ENCODE data around the gene IGSF8.
"Not testable (repeated sequence)": the region's sequence is repeated elsewhere in the genome, so short reads cannot be mapped to it uniquely, and the experiment has no call there.

The IGSF8 gene

DNA sequence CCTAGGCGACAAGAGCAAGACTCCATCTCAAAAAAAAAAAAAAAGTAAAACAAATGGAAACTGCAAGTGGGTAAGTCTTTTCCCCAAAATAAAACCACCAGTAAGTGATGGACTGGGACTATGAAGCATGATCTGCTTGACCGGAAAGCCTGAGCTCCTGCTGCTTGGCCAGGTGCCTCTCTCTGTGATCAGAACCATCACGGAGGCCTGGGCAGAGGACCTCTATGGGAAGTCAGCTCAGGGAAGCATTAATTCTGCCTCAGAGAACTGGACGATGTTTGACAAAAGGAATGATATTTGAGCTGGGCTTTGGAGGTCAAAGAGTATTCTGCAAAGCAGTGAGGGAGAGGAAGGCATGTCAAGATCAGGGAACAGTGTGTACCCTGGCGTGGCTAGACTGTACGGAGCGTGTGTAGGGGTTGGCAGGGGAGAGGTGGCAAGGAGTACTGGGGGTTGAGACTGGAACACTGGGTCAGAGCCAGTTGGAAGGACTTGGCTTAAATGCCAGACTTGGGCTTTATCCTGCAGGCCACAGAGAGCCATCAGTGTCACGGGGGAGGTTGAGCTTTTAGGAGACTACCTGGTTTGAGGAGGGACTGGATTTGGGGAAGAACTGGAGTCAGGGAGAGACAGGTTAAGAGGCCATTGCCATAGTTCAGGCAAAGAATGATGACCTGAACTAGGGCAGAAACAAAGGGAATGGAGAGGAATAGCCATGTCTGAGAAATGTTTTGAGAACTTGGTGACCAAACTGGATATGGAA, 33.6 kb upstream of the IGSF8 start:
- in situ Hi-C loops (cut with MboI; ENCODE audit: low sequenced_read_pairs) = no loop called here
- Histone ChIP-seq H3K4me3 (no peak overlapping the region), H3K9me3 (no peaks in the 10 kb centered on the region), H3K4me1 (no peaks in the 10 kb centered on the region), H3K36me3 (replicated peaks) (no peaks in the 10 kb centered on the region), H3K27me3 (ENCODE audit: low read depth) (no peaks in the 10 kb centered on the region)
- DNase-seq (ENCODE audit: low spot score in 2 of 2) = no peak

DNA sequence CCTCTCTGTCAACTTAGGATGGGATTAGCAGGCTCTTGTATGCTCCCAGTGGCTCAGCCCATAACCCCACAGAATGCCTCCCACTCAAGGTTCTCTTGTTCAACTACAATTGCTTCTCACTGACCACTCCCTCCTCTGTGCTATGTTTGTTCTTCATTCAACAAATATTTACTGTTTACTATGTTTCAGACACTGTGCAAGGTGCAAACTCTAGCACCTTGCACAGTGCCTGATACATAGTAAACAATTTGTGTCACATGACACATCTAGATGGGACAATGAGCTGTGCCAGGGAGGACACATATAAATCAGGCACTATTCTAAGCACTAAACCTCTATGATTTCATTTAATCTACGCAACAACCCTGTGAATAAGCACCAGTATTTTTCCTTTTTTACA, 32.5 kb upstream of the IGSF8 start:
- in situ Hi-C loops (cut with MboI; ENCODE audit: low sequenced_read_pairs) = no loop called here
- no peaks in the 10 kb centered on the region for H3K9me3 ChIP-seq
- H3K4me1 ChIP-seq = no peaks in the 10 kb centered on the region
- no peaks in the 10 kb centered on the region for H3K27me3 ChIP-seq (ENCODE audit: low read depth)
- no peak overlapping the region for H3K4me3 ChIP-seq
- no peaks in the 10 kb centered on the region for H3K36me3 ChIP-seq (replicated peaks)
- no peak for DNase-seq (ENCODE audit: low spot score in 2 of 2)

DNA sequence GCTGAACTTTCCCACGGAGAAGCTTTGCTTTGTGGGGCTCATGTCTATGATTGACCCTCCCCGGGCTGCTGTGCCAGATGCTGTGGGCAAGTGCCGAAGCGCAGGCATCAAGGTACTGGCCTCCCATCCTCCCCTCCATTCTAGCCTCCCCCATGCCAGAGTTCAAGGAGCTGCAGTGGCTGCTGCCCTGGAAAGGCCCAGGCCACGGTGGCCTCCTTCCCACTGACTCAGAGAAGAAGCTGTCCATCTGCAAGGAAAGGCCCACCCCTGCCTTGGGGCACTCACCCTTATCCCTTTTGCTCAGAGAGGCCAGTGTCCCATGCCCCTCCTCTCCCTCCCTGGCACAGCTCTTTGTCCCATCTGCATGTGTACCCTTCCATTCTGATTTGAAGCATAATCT, 32.1 kb upstream of the IGSF8 start:
- in situ Hi-C loops (cut with MboI; ENCODE audit: low sequenced_read_pairs) = no loop called here
- no peak overlapping the region for H3K4me3 ChIP-seq
- H3K9me3 ChIP-seq = no peaks in the 10 kb centered on the region
- DNase-seq (ENCODE audit: low spot score in 2 of 2) = no peak
- H3K36me3 ChIP-seq (replicated peaks) = no peaks in the 10 kb centered on the region
- no peaks in the 10 kb centered on the region for H3K27me3 ChIP-seq (ENCODE audit: low read depth)
- H3K4me1 ChIP-seq = no peaks in the 10 kb centered on the region

DNA sequence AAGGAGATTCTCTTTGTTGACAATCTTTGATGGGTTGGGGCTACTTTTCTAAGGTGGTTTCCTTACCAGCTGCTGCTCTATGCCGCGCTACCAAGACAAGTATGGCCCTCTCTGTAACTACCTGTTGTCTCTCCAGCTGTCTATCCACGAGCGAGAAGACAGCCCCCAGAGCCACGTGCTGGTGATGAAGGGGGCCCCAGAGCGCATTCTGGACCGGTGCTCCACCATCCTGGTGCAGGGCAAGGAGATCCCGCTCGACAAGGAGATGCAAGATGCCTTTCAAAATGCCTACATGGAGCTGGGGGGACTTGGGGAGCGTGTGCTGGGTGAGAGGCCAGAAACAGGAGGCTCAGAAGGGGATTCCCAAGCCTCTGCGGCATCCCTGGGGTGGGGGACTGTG, 31.5 kb upstream of the IGSF8 start:
- Histone ChIP-seq H3K4me3 (no peak overlapping the region), H3K9me3 (no peaks in the 10 kb centered on the region), H3K36me3 (replicated peaks) (no peaks in the 10 kb centered on the region), H3K4me1 (no peaks in the 10 kb centered on the region), H3K27me3 (ENCODE audit: low read depth) (no peaks in the 10 kb centered on the region)
- DNase-seq (ENCODE audit: low spot score in 2 of 2) = no peak
- in situ Hi-C loops (cut with MboI; ENCODE audit: low sequenced_read_pairs) = no loop called here

DNA sequence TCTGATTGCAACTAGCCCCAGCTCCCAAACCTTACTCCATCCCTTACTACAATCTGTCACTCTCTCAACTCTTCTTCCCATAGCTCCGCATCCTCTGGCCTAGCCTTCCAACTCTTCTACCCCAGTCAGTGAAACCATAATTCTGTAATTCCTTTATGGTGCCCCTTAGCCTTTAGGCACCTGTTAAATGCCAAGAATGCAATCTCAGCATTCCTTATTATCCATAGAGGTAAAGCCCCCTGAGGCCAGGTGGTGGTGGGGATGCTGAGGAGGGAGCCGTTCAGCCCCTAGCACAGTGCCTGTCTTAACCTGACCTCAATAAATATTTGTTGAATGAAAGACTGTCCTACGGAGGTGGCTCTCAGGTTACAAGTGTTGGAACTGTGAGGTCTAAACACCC, 31.1 kb upstream of the IGSF8 start:
- no peaks in the 10 kb centered on the region for H3K4me1 ChIP-seq
- H3K9me3 ChIP-seq = no peaks in the 10 kb centered on the region
- no peaks in the 10 kb centered on the region for H3K27me3 ChIP-seq (ENCODE audit: low read depth)
- no peaks in the 10 kb centered on the region for H3K36me3 ChIP-seq (replicated peaks)
- in situ Hi-C loops (cut with MboI; ENCODE audit: low sequenced_read_pairs) = no loop called here
- DNase-seq (ENCODE audit: low spot score in 2 of 2) = no peak
- no peak overlapping the region for H3K4me3 ChIP-seq

DNA sequence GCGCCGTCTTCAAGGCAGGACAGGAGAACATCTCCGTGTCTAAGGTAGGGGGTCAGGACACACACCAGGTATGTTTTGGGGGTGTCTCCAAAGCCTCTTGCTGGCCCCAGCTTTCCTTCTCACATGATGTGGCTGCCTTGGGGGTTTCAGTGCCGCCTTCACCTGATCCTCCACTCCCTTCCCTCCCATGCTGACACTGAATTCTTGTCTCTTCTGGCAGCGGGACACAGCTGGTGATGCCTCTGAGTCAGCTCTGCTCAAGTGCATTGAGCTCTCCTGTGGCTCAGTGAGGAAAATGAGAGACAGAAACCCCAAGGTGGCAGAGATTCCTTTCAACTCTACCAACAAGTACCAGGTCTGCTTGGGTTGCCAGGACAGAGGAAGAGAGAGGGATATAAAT, 30.6 kb upstream of the IGSF8 start:
- no peaks in the 10 kb centered on the region for H3K27me3 ChIP-seq (ENCODE audit: low read depth)
- no peak for DNase-seq (ENCODE audit: low spot score in 2 of 2)
- in situ Hi-C loops (cut with MboI; ENCODE audit: low sequenced_read_pairs) = no loop called here
- no peaks in the 10 kb centered on the region for H3K36me3 ChIP-seq (replicated peaks)
- no peaks in the 10 kb centered on the region for H3K9me3 ChIP-seq
- no peak overlapping the region for H3K4me3 ChIP-seq
- no peaks in the 10 kb centered on the region for H3K4me1 ChIP-seq

DNA sequence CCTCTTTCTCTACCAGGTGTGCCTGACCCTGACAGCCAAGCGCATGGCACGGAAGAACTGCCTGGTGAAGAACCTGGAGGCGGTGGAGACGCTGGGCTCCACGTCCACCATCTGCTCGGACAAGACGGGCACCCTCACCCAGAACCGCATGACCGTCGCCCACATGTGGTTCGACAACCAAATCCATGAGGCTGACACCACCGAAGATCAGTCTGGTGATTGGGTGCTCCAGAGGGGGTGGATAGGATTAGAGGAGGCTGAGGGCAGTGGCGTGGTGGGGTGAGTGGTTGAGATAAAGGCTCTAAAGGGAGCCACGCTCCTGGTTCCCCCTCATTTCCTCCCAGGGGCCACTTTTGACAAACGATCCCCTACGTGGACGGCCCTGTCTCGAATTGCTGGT, 30.2 kb upstream of the IGSF8 start:
- Histone ChIP-seq H3K36me3 (replicated peaks) (no peaks in the 10 kb centered on the region), H3K4me1 (no peaks in the 10 kb centered on the region), H3K4me3 (no peak overlapping the region), H3K9me3 (no peaks in the 10 kb centered on the region), H3K27me3 (ENCODE audit: low read depth) (no peaks in the 10 kb centered on the region)
- in situ Hi-C loops (cut with MboI; ENCODE audit: low sequenced_read_pairs) = no loop called here
- DNase-seq (ENCODE audit: low spot score in 2 of 2) = no peak

DNA sequence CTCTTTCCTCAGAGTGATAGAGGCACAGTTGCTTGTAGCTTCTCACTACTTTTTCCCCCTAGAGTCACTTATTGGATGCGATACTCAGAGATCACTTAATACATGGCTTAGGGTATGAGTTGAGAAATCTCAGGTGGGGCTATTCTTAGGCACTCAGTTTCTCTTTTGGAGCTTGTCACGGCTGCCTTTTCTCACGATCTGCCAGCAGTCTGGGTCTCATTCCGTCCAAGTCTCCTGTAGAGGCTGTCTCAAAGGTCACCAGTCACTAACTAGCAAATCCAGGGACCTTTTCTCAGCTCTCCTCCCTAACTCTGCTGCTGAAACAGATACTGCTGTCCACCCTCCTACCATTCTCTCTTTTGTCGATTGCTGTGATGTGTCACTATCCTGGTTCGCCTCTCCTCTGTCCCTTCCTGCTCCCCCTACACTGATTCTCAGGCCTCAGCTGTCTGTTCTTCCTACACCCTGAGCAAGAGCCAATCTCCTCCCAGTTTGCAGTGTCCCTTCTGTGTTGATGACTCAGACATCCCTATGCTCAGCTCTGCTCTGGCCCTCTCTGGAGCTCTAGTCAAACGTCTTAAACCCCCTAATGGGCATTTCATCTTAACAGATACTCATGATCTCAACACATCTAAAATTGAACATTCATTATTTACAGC, 29.6 kb upstream of the IGSF8 start:
- Histone ChIP-seq H3K4me3 (no peak overlapping the region), H3K27me3 (ENCODE audit: low read depth) (no peaks in the 10 kb centered on the region), H3K4me1 (no peaks in the 10 kb centered on the region), H3K36me3 (replicated peaks) (no peaks in the 10 kb centered on the region), H3K9me3 (no peaks in the 10 kb centered on the region)
- in situ Hi-C loops (cut with MboI; ENCODE audit: low sequenced_read_pairs) = no loop called here
- no peak for DNase-seq (ENCODE audit: low spot score in 2 of 2)

DNA sequence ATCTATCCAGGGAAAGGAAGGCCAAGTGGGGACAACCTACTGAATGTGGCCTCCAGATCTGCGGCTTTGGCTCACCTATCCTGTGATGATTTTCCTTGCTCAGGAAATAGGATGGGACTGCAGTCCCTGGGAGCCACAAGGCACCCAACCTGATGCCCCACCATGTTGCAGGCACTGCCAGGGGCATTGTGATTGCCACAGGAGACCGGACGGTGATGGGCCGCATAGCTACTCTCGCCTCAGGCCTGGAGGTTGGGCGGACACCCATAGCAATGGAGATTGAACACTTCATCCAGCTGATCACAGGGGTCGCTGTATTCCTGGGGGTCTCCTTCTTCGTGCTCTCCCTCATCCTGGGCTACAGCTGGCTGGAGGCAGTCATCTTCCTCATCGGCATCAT, 29.0 kb upstream of the IGSF8 start:
- Histone ChIP-seq H3K4me3 (no peak overlapping the region), H3K36me3 (replicated peaks) (no peaks in the 10 kb centered on the region), H3K9me3 (no peaks in the 10 kb centered on the region), H3K4me1 (no peaks in the 10 kb centered on the region), H3K27me3 (ENCODE audit: low read depth) (no peaks in the 10 kb centered on the region)
- DNase-seq (ENCODE audit: low spot score in 2 of 2) = no peak
- in situ Hi-C loops (cut with MboI; ENCODE audit: low sequenced_read_pairs) = no loop called here

DNA sequence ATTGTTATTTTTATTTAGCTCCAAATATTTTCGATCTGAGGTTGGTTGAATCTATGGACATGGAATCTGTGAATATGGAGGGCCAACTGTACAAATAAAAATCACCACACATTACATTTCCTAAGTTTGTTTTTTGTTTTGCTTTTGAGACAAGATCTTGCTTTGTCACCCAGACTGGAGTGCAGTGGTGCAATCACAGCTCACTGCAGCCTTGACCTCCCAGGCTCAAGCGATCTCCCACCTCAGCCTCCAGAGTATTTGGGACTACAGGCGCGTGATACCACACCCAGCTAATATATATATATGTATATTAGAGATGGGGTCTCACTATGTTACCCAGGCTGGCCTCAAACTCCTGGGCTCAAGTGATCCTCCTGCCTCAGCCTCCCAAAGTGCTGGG, 27.9 kb upstream of the IGSF8 start:
- H3K4me3 ChIP-seq; DNase-seq (ENCODE audit: low spot score in 2 of 2); H3K36me3 ChIP-seq (replicated peaks); in situ Hi-C loops (cut with MboI; ENCODE audit: low sequenced_read_pairs); H3K27me3 ChIP-seq (ENCODE audit: low read depth); H3K4me1 ChIP-seq; H3K9me3 ChIP-seq: not testable (repeated sequence)

DNA sequence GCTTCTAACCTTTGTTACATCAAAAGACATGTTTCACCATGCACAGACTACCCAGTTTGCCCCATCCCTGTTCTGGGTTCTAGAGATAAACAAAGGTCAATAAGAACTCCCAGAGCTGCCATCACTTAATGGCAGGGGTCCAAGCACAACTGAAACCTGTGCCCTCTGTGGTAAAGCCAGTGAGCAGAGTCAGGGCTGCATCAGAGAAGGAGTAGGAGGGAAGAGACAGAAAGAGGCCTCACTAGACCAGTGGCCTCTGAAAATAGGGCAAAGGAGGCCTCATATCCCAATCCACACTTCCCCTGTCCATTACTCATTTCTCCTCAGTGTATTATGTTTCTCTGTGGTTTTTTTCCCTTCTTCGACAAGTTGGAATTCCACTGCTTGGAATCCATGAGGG, 27.3 kb upstream of the IGSF8 start:
- no peaks in the 10 kb centered on the region for H3K27me3 ChIP-seq (ENCODE audit: low read depth)
- H3K4me1 ChIP-seq = no peaks in the 10 kb centered on the region
- no peaks in the 10 kb centered on the region for H3K36me3 ChIP-seq (replicated peaks)
- H3K9me3 ChIP-seq = no peaks in the 10 kb centered on the region
- H3K4me3 ChIP-seq = no peak overlapping the region
- in situ Hi-C loops (cut with MboI; ENCODE audit: low sequenced_read_pairs) = no loop called here
- DNase-seq (ENCODE audit: low spot score in 2 of 2) = no peak

DNA sequence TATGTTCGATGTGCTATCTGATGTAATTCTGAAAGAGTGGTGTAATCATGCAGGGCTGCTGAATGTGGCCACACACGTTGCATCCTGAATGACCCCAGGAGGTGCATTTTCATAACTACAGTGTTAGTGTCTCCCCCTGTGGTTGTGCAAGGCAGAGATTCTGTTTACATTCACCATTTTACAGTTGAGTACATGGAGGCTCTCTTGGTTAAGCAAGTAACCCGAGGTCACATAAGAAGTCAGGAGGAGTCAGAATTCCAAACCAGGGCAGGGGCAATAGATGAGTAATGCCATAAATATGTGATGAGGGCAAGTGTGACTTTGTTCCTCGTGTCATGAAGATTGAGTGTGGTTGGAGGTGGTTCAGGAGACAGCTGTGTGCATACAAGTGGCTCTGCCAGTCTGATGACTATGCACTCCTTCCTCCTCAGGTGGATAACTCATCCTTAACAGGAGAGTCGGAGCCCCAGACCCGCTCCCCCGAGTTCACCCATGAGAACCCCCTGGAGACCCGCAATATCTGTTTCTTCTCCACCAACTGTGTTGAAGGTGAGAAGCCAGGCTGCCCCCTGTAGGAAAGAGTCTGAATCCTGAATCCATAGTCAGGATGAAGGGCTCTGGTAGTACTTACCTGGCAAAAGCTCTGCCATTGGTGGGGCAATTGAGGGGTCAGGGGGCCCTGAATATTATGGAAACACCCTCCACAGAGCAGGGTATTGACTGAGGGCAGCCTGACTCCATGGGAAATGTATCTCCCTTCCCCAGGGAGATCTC, 26.5 kb upstream of the IGSF8 start:
- H3K4me1 ChIP-seq = no peaks in the 10 kb centered on the region
- DNase-seq (ENCODE audit: low spot score in 2 of 2) = no peak
- in situ Hi-C loops (cut with MboI; ENCODE audit: low sequenced_read_pairs) = no loop called here
- H3K4me3 ChIP-seq = no peak overlapping the region
- no peaks in the 10 kb centered on the region for H3K9me3 ChIP-seq
- no peaks in the 10 kb centered on the region for H3K36me3 ChIP-seq (replicated peaks)
- no peaks in the 10 kb centered on the region for H3K27me3 ChIP-seq (ENCODE audit: low read depth)

DNA sequence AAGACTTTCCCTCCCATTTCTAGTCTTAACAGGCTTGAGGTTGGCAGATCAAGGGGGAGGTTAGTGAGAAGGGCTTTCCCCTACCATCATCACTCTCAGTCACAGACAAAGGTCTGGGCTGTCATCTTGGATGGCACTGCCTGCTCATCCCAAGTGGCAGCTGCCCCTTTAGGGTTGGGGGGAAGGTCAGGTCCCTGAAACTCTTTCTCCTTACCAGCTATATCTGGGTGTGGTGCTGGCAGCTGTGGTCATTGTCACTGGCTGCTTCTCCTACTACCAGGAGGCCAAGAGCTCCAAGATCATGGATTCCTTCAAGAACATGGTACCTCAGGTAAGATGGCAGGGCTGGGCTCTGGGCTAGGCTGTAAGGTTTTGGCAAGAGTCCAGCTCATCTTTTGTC, 25.3 kb upstream of the IGSF8 start:
- Histone ChIP-seq H3K27me3 (ENCODE audit: low read depth) (no peaks in the 10 kb centered on the region), H3K9me3 (no peaks in the 10 kb centered on the region), H3K4me3 (no peak overlapping the region), H3K36me3 (replicated peaks) (no peaks in the 10 kb centered on the region), H3K4me1 (no peaks in the 10 kb centered on the region)
- no peak for DNase-seq (ENCODE audit: low spot score in 2 of 2)
- in situ Hi-C loops (cut with MboI; ENCODE audit: low sequenced_read_pairs) = no loop called here

DNA sequence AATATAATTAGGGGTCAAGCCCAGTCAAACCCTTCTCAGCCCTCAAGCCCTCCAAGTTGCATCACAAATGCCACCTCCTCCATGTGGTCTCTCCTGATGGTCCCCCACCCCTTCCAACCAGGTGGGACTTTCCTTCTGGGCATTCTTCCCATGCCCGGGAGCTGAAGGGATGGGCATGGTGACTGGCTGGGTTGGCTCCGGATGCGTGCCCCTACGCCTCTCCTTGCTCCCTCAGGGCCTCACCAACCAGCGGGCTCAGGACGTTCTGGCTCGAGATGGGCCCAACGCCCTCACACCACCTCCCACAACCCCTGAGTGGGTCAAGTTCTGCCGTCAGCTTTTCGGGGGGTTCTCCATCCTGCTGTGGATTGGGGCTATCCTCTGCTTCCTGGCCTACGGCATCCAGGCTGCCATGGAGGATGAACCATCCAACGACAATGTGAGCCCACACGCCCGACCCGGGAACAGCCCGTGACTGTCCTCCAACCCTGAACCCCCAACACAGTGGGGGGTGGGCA, 24.6 kb upstream of the IGSF8 start:
- Histone ChIP-seq H3K4me1 (no peaks in the 10 kb centered on the region), H3K36me3 (replicated peaks) (no peaks in the 10 kb centered on the region), H3K9me3 (no peaks in the 10 kb centered on the region), H3K27me3 (ENCODE audit: low read depth) (no peaks in the 10 kb centered on the region), H3K4me3 (no peak overlapping the region)
- DNase-seq (ENCODE audit: low spot score in 2 of 2) = no peak
- in situ Hi-C loops (cut with MboI; ENCODE audit: low sequenced_read_pairs) = no loop called here

Data from HAP-1 (cell line).